Esophagus muscularis mucosa (tissue), 4 donors: ENCODE results near the gene MAGI2. TPM values are rescaled to one million over a fixed set of nuclear protein-coding genes. Genes with fewer than 3 reads are reported as not detected.

Experiments used
- DNase-seq: peaks from one replicate; pipeline ENCODE4 v3.0.0-alpha.2; 2017; ENCODE audit errors: extremely low spot score
- H3K27ac ChIP-seq, 4 donors: fragments of 200-600 bp; sonication (generic); replicated peaks in 1 of 4; 1 replicate in 3 of 4; 2 replicates in 1 of 4; pipeline ENCODE4 v1.5.1; 2016 to 2019; ENCODE audit warnings: mild to moderate bottlenecking in 1 of 4
- H3K27me3 ChIP-seq, 4 donors: fragments of 200-600 bp; sonication (generic); one replicate each; pipeline versions ENCODE4 v1.5.1 to v1.6.0; 2016 to 2019
- H3K36me3 ChIP-seq, 4 donors: fragments of 200-600 bp; sonication (generic); one replicate each; pipeline ENCODE4 v1.5.1; 2016 to 2019
- H3K4me1 ChIP-seq, 4 donors: fragments of 200-600 bp; sonication (generic); one replicate each; pipeline ENCODE4 v1.5.1; 2016 to 2019
- H3K4me3 ChIP-seq, 4 donors: fragments of 200-600 bp; sonication (generic); 1 replicate in 2 of 4; 2 replicates in 2 of 4; pipeline ENCODE4 v1.5.1; 2016 to 2019; ENCODE audit warnings: mild to moderate bottlenecking in 4 of 4, moderate library complexity in 1 of 4
- H3K9me3 ChIP-seq, 4 donors: fragments of 200-600 bp; sonication (generic); 1 replicate in 3 of 4; 2 replicates in 1 of 4; pipeline ENCODE4 v1.5.1; 2016 to 2019
- CTCF ChIP-seq, 3 experiments: fragments of 200-600 bp in 2 of 3; fragments of 450-650 bp in 1 of 3; sonication (generic) in 2 of 3; IDR thresholded peaks; one replicate each; pipeline ENCODE4 v1.5.1; 2017 to 2019; ENCODE audit warnings: antibody characterized with exemption in 3 of 3, mild to moderate bottlenecking in 2 of 3, moderate library complexity in 1 of 3
- EP300 ChIP-seq: sonication (generic); formaldehyde crosslinking; IDR thresholded peaks from one replicate; pipeline ENCODE4 v1.6.1; 2017; ENCODE audit warnings: antibody characterized with exemption
- POLR2A ChIP-seq: fragments of 450-650 bp; IDR thresholded peaks from one replicate; pipeline ENCODE4 v1.6.1; 2017; ENCODE audit warnings: antibody characterized with exemption, moderate library complexity, mild to moderate bottlenecking, low read depth
- POLR2AphosphoS5 ChIP-seq, 2 donors: sonication (generic); formaldehyde crosslinking; IDR thresholded peaks; one replicate each; pipeline ENCODE4 v1.6.1; 2017; ENCODE audit warnings: antibody characterized with exemption in 2 of 2
- WGBS: methylation state at CpG from one replicate; pipeline ENCODE4 v1.1.5; 2018; 5-methylcytosine and 5-hydroxymethylcytosine counted together
- intact Hi-C: fragments of 100-400 bp; cut with DNase I; formaldehyde crosslinking; loops from one replicate; pipeline ENCODE4 v1.15.1; 2023
- total RNA-seq, 4 donors: library from RNA; depleted of rRNA; stranded (reverse); fragments of >200 nt; gene quantifications; one replicate each; pipeline versions ENCODE4 v1.1.0 to v1.2.1, GENCODE V29; 2016

Gene MAGI2
- total RNA-seq, 4 donors from 2014 or later: 14.4 to 22.3 (median 21.2) TPM

GRCh38 chr7:78389022-78389421 is 1064.4 kb downstream of the MAGI2 start:
- intact Hi-C loops: no loop called here

GRCh38 chr7:78386520-78386919 is 1066.9 kb downstream of the MAGI2 start:
- H3K27me3 ChIP-seq: no peaks in the 10 kb centered on the region
- H3K36me3 ChIP-seq: no peaks in the 10 kb centered on the region
- 77% methylated on average over 2 of the region's 2 CpGs for WGBS
- no peak for DNase-seq
- no peaks in the 10 kb centered on the region for H3K4me1 ChIP-seq
- no peak overlapping the region for H3K27ac ChIP-seq
- H3K9me3 ChIP-seq: no peaks in the 10 kb centered on the region
- H3K4me3 ChIP-seq: no peak overlapping the region
- intact Hi-C loops: no loop called here
- TF ChIP-seq POLR2A: no peak
- no peak for TF ChIP-seq EP300
- no peak for TF ChIP-seq CTCF (IDR thresholded peaks at IDR 0.05)

More at GRCh38 chr7:78389022-78389421, 1064.4 kb downstream of the MAGI2 start:
- Histone ChIP-seq H3K36me3 (no peaks in the 10 kb centered on the region), H3K9me3 (no peaks in the 10 kb centered on the region), H3K27ac (no peak overlapping the region), H3K27me3 (no peaks in the 10 kb centered on the region), H3K4me1 (no peaks in the 10 kb centered on the region), H3K4me3 (no peak overlapping the region)
- 72% methylated on average over 4 of the region's 4 CpGs for WGBS
- no peak for DNase-seq
- TF ChIP-seq EP300 (no peak), CTCF (IDR thresholded peaks at IDR 0.05) (no peak), POLR2A (no peak), POLR2AphosphoS5 (IDR thresholded peaks at IDR 0.05) (no peak)

- no peak for DNase-seq
- Histone ChIP-seq H3K4me3 (no peak overlapping the region), H3K36me3 (no peaks in the 10 kb centered on the region), H3K4me1 (peaks cover 0 to 5% (median 1%) of the 10 kb centered on the region in 4 donors), H3K27ac (no peak overlapping the region), H3K27me3 (no peaks in the 10 kb centered on the region), H3K9me3 (no peaks in the 10 kb centered on the region)
- no peak for TF ChIP-seq EP300
- TF ChIP-seq POLR2AphosphoS5 (IDR thresholded peaks at IDR 0.05): no peak
- no peak for TF ChIP-seq CTCF (IDR thresholded peaks at IDR 0.05)
- TF ChIP-seq POLR2A: no peak
- intact Hi-C loops: no loop called here
- 80% methylated on average over 4 of the region's 4 CpGs for WGBS
Measured at GRCh38 chr7:78383096-78383880, 1070.2 kb downstream of the MAGI2 start.

GRCh38 chr7:78379148-78379547 is 1074.3 kb downstream of the MAGI2 start:
- no peak overlapping the region for H3K4me3 ChIP-seq
- no peaks in the 10 kb centered on the region for H3K36me3 ChIP-seq
- no peak overlapping the region for H3K27ac ChIP-seq
- H3K4me1 ChIP-seq: peaks cover 0 to 5% (median 1%) of the 10 kb centered on the region in 4 donors
- intact Hi-C loops: no loop called here
- WGBS: 47% methylated on average over 1 of the region's 1 CpG
- DNase-seq: no peak
- TF ChIP-seq POLR2AphosphoS5 (IDR thresholded peaks at IDR 0.05) (no peak), EP300 (no peak), CTCF (IDR thresholded peaks at IDR 0.05) (no peak), POLR2A (no peak)
- no peaks in the 10 kb centered on the region for H3K9me3 ChIP-seq
- H3K27me3 ChIP-seq: no peaks in the 10 kb centered on the region
